Activated T-cell treated with anti-CD3 and anti-CD28 coated beads, Interleukin-2, amount 50 U/mL, for 72 hours (primary cell): ENCODE results near the gene AGAP1. TPM values are rescaled to one million over a fixed set of nuclear protein-coding genes. Genes with fewer than 3 reads are reported as not detected.
A peak's percentile ranks its signal among the peaks of the same experiment; 100 is the strongest.

ENCODE experiments used
- ATAC-seq, 2 donors: fragments of 150-1000 bp; cut with Tn5 transposase; replicated peaks in 1 of 2; 2 replicates each; pipeline ENCODE4 v1.10.0; 2021; ENCODE audit warnings: moderate library complexity in 2 of 2, mild to moderate bottlenecking in 1 of 2
- DNase-seq, 2 donors: peaks; one replicate each; pipeline ENCODE4 v3.0.0; 2021 to 2022; ENCODE audit warnings: mixed read lengths in 1 of 2
- H3K27ac Mint-ChIP-seq: one replicate; pipeline ENCODE4 v1.8.0; 2022; ENCODE audit warnings: mild to moderate bottlenecking, moderate library complexity, mixed read lengths
- H3K27me3 Mint-ChIP-seq: one replicate; pipeline ENCODE4 v1.8.0; 2022; ENCODE audit warnings: low read depth, mixed read lengths
- H3K36me3 Mint-ChIP-seq, 2 donors: one replicate each; pipeline ENCODE4 v1.8.0; 2022; ENCODE audit warnings: mixed read lengths in 2 of 2, mild to moderate bottlenecking in 1 of 2; ENCODE audit not compliant: insufficient read depth in 2 of 2
- H3K4me1 Mint-ChIP-seq: one replicate; pipeline ENCODE4 v1.8.0; 2022; ENCODE audit warnings: low read depth, mixed read lengths
- H3K4me3 Mint-ChIP-seq, 2 donors: one replicate each; pipeline ENCODE4 v1.8.0; 2022; ENCODE audit warnings: mild to moderate bottlenecking in 2 of 2, mixed read lengths in 2 of 2, moderate library complexity in 2 of 2
- H3K9me3 Mint-ChIP-seq, 2 donors: one replicate each; pipeline ENCODE4 v1.8.0; 2022; ENCODE audit warnings: mixed read lengths in 2 of 2
- total RNA-seq, 2 donors: library from RNA; stranded (reverse); gene quantifications; one replicate each; pipeline ENCODE4 v1.2.3, GENCODE V29; 2022

AGAP1 gene
- total RNA-seq, 2 donors from 2014 or later, result 0.74 to 2.9 TPM

DNA sequence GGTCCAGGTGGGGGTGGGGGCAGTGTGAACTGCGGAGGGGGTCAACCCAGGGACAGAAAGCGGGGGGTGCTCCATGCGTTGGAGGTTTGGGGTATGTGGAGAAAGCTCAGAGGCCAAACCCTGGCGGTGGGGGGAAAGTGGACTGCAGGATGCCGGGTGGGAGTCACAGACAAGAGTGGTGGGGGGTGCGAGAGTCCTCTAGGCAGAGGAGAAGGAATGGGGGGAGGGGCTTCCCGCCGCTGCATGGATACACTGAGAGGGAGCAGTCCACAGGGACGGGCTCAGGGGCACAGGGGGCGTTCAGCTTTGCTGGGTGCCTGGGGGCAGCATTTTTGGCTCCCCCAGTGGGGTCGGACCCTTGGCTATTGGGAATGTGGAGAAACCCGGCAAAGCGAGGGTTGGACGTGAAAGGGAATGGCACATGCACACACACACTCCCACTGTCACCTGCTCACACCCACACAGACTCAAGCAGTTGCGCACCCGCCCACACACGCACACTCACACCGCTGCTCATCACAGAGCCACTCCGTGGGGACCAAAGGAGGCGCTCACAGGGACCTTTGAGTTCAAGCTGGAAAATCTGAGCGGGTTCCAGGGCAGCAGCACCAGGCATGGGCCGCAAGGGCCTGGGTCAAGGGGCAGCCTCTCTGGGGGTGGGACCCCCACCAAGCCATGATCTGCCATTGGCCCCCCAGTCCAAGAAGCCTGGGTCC is 666.7 kb downstream of the AGAP1 start:
- Mint-ChIP-seq H3K27me3 (peaks cover 49% of the 10 kb centered on the region), H3K27ac (no peak overlapping the region), H3K4me1 (no peaks in the 10 kb centered on the region), H3K9me3 (no peaks in the 10 kb centered on the region), H3K36me3 (no peaks in the 10 kb centered on the region), H3K4me3 (no peak overlapping the region)
- no peak for ATAC-seq
- DNase-seq, result no peak

DNA sequence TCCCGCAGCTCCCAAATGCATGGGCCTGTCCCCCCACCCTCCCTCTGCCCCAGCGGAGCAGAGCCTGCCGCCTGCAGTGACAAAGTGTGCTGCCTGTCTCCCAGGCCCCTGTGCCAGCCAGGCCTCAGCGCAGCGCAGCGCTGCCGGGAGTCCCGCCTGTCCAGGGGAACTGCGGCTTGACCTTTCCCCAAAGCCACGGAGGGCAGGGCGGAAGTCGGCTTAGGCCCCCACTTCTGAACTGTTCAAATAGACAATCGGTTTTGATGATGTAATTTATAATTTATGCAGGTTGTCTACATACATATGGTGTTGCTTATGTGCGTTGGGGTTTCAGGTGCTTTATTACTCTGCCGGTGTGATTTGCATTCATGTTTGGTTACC is 667.2 kb downstream of the AGAP1 start:
- Mint-ChIP-seq H3K4me3 (no peak overlapping the region), H3K9me3 (no peaks in the 10 kb centered on the region), H3K36me3 (no peaks in the 10 kb centered on the region), H3K4me1 (peaks cover under 1% of the 10 kb centered on the region), H3K27ac (no peak overlapping the region), H3K27me3 (peaks cover 54% of the 10 kb centered on the region)
- ATAC-seq (no peak), DNase-seq (no peak)

DNA sequence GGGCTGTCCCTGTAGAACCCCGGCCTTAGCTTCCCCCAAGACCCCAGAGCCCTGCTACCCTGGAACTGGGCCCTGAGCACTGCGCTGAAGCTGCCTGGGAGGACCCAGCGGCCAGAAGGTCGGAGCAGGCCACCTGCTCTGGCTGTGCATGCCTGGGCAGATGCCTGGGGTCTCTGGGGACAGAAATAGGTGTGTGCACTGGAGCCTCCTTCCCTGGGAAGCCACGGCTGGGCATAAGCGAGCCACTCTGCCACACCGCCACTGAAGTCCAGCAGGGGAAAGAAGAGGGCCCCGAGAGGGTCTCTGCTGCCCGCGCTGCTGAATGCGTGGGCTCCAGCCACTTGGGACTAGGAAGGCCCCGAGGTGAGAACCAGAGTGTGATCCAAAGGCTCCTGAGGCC is 667.7 kb downstream of the AGAP1 start:
- Mint-ChIP-seq H3K27me3 (peaks cover 59% of the 10 kb centered on the region), H3K27ac (no peak overlapping the region), H3K9me3 (no peaks in the 10 kb centered on the region), H3K4me1 (peaks cover 6% of the 10 kb centered on the region), H3K4me3 (no peak overlapping the region), H3K36me3 (no peaks in the 10 kb centered on the region)
- DNase-seq (no peak), ATAC-seq (no peak)

DNA sequence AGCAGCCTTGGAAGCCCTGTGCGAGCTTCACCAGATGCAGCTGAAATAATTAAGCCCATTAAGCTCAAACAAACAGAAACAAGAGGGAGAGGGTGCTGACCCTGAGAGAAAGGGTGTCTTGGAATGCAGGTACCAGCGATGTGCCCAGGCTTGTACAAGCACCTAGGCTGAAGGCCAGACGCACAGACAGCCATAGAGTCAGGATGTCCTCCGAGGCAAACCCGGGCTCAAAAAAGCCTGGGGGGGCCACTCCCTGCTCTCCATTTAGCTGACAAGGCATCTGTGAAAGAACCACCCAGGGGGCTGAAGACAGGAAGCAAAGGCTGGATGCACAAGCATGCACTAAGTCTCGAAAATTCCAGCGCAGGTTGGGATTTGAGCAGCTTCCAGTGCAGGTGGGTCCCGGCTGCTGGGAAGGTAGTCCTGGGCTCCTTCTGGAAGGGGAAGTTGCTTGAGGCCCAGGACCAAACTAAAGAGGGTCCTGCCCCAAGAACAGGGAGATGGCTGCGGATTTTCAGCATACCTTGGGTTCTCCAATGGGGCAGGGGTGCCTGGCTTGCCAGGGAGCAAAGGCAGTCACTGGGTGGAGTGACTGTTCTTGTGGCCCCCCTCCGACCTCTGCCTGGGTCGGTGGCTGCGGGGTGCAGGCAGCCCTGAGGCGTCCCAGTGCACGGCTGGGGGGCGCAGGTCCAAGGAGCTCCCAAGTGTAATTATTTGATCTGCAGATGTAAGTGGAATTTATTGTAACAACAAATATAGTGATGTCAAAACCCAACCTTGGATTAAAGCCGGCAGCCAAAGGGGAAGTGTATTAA is 668.4 kb downstream of the AGAP1 start:
- peaks cover 10% of the 10 kb centered on the region for H3K4me1 Mint-ChIP-seq
- no peak overlapping the region for H3K27ac Mint-ChIP-seq
- no peak for DNase-seq
- ATAC-seq, result no peak
- H3K27me3 Mint-ChIP-seq, result peaks cover 63% of the 10 kb centered on the region
- no peaks in the 10 kb centered on the region for H3K9me3 Mint-ChIP-seq
- peaks cover 0 to 2% of the 10 kb centered on the region in 2 donors for H3K36me3 Mint-ChIP-seq
- no peak overlapping the region for H3K4me3 Mint-ChIP-seq

DNA sequence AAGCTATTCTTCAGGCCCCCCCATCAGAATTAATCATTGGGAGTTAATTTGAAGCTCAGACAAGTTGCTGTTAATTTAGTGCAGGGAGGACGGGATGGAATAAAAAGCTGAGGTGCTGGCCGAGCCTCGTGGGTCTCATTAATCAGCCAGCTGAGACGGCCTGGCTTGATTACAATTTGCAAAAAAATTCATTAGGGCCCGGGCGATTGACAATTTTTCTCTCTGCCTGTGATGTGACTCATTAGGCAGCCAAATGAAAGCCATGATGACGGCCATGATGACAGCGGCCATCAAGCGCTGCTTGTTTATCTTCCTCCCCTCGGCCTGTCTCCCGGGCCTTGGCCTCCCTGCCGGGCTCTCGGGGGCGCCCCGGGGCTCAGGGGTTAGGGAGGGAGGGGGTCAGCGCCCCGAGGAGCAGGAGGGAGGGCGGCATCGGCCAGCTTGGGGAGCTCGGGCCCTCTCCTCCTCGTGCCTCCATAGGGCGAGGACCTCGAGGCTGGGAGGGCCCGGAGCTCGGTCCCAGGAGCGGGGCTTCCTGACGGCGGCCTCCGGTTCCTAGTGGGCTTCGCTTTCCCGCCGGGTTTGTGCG is 669.1 kb downstream of the AGAP1 start:
- peaks cover 0 to 2% of the 10 kb centered on the region in 2 donors for H3K36me3 Mint-ChIP-seq
- DNase-seq (no peak), ATAC-seq (no peak)
- no peak overlapping the region for H3K27ac Mint-ChIP-seq
- H3K4me3 Mint-ChIP-seq, result no peak overlapping the region
- H3K4me1 Mint-ChIP-seq, result peaks cover 10% of the 10 kb centered on the region
- peaks cover 56% of the 10 kb centered on the region for H3K27me3 Mint-ChIP-seq
- no peaks in the 10 kb centered on the region for H3K9me3 Mint-ChIP-seq

DNA sequence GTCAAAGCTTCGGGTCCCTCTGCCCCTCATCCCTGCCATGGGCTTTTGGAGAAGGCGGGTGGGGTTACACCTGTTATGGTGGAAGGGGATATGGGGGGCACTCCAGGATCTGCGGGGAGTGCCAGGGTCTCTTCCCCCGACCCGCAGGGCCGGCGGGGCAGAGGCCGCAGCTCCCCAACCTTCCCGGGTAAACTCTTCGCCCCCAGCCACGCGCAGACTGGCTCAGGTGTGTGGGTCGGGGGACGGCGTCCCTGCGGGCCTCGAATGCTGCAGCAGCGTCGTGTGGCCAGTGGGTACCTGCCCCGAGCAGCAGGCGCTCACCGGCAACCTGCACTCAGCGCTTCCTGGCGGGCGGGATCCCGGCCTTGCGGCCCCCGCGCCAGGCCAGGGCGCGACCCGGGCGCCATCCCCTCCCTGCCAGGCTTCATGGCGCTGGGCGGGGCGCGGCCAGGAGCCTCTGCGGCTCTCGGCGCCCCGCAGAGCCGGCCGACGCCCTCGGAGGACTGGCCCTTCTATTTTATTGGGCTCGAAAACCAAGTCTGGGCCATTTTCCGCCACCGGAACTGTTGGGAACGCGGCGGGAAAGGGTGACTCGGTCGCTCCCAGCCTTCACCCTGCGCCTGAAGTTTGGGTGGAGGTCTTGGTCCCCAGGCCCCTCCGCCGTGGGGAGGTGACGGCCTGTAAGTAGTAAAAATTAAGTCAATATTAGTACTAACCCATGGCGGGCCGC is 669.8 kb downstream of the AGAP1 start:
- no peak overlapping the region for H3K27ac Mint-ChIP-seq
- no peak overlapping the region for H3K4me3 Mint-ChIP-seq
- peaks cover 49% of the 10 kb centered on the region for H3K27me3 Mint-ChIP-seq
- peaks cover 10% of the 10 kb centered on the region for H3K4me1 Mint-ChIP-seq
- DNase-seq, result no peak
- no peaks in the 10 kb centered on the region for H3K9me3 Mint-ChIP-seq
- peaks cover 0 to 2% of the 10 kb centered on the region in 2 donors for H3K36me3 Mint-ChIP-seq
- ATAC-seq, result no peak

DNA sequence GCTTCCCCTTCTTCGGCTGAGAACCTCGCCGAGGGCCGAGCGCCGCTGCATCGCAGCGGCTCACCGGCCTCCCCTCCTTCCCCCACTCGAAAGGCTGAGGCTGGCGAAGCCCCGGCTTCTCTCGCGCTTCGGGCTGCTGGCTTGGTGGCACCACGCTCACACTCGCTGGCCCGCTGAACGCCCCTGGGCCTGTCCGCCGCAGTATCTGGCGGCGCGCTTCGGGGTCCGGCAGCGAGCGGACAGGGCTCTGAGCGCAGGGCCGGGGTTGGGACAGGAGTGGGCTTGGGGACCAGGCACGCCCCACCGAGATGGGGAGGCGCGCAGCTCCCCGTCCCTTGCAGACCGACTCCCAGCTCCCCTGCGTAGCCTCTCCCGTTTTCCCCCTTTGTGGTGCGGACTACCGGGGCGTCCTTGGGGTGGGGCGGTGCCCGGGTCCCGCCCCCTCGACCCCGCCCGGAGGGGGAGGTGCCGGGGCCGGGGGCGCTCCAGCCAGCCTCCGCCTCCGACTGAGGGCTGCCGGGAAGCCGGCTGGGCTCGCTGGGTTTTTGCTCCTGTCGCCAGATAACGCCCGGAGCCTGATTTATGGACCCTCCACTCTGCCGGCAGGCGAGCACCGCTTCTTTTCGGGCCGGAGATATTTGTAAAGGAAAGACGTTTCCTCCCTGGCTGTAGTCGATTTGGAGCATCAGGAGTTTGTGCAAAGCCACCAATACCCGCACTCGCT is 670.5 kb downstream of the AGAP1 start:
- Mint-ChIP-seq H3K27ac (no peak overlapping the region), H3K9me3 (no peaks in the 10 kb centered on the region), H3K36me3 (peaks cover 0 to 2% of the 10 kb centered on the region in 2 donors), H3K4me3 (peak overlapping the region; percentile 32 to 57), H3K27me3 (peaks cover 49% of the 10 kb centered on the region), H3K4me1 (peaks cover 10% of the 10 kb centered on the region)
- no peak for DNase-seq
- ATAC-seq, result no peak

DNA sequence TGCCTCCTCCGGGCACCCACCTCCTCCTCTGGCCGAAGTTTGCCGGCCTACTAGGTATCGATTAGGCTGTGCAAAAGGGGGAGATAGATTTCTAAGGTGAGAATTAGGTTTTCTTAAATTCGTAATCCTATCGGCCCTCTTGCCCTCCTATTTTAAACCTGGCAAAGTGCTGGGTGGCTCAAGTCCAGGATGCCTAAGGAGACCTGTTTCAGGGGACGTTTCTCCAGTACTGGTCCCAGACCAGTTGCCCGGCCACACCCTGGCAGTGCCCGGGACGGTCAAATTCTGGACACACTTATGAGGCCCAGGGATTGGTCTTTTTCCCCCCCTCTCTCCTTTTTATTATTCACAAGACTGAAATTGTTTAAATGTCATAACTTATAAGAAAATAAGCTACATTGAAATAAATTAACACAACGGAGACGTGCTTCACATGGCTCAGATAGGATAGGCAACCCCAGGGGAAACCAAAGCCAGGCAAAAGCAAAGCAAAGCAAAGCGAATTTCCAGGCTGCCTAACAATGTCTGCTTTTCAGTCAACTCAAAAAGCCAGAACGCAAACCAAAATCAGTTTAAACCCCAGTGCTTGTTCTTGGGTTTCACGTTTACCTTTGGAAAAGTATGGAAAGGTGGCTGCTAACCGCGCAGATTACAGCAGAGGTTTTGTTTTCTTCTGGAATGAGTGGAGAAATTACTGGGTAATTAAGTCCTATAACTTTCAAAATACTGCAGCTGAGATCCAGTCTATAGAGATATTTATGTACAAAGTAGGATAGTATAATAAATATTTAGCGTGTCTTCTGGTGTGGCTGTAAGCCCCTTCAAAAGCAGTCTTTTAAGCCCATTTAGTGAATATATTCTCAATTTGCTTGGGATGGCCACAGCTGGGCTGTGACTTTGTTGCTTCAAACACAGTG is 671.3 kb downstream of the AGAP1 start:
- Mint-ChIP-seq H3K4me1 (peaks cover 10% of the 10 kb centered on the region), H3K4me3 (peak overlapping the region; percentile 32 to 57), H3K36me3 (peaks cover 0 to 2% of the 10 kb centered on the region in 2 donors), H3K27ac (peak overlapping the region; percentile 89), H3K27me3 (peaks cover 56% of the 10 kb centered on the region), H3K9me3 (no peaks in the 10 kb centered on the region)
- ATAC-seq (no peak), DNase-seq (no peak)

DNA sequence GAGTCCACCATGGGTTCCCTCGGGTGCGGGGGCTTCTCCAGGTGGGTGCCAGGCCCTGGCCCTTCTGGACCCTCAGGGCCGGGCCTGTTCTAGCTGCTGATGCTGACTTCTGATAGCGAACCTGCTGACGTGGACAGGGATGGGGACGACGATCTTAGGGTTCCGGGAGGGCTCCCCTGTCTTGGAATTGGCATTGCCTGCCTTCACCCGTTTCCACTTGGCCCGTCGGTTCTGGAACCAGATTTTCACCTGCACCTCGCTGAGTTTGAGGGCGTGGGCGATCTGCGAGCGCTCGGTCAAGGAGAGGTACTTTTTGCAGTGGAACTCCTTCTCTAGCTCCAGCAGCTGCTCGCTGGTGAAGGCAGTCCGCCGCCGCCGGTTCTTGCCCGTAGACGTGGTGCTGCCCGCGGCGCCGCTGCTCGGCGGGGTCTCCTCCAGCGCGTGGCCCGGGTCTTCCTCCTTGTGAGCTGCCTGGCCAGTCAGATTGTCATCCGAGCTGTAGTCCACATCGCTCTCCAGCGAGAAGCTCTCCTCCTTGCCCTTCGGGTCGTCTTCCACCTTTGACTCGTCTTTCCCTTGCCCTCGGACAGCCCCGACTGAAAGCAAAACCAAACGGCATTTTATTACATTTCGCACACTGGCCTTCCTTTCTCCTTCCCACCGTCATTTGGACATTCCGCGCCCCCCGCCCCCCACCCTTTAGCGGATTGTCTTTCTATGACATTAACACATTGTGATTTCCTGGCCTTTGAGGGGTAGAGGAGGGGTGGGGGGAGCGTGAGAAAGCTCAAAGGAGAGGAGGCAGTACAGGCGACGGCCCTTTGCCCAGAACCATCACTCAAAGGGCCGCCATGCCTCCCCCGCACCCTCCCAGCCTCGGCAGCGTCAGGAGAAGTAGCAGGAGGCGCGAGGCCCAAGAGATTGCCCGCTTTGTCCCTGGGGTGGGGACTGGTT is 672.3 kb downstream of the AGAP1 start:
- DNase-seq (no peak), ATAC-seq (no peak)
- Mint-ChIP-seq H3K4me1 (peaks cover 10% of the 10 kb centered on the region), H3K4me3 (peak overlapping the region; percentile 61 to 68), H3K9me3 (no peaks in the 10 kb centered on the region), H3K27me3 (peaks cover 63% of the 10 kb centered on the region), H3K36me3 (peaks cover 0 to 2% of the 10 kb centered on the region in 2 donors), H3K27ac (peak overlapping the region; percentile 11)

DNA sequence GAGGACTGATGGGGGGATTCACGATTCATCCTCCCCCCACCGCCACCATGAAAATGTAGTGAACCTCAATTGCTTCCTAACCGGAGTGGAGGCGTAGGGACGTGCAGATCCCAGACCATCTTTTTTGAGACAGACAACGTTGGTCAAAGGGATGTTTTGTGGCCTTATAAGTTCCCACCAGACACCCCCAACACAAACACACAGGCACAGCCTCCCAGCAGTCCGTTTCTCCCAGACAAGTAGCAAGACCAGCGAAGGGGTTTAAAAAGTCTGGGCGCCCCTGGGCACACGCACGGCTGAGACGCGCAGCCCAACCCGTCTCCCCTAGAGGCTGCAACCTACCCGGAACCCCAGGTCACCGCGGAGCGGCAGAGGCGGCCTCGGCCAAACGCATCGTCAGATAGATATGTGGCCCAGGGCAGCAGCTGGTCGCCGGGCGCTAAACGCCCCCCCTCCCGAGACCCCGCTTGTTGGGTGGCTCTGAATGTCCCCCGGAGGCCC is 673.0 kb downstream of the AGAP1 start:
- no peak for DNase-seq
- Mint-ChIP-seq H3K27ac (peak overlapping the region; percentile 54), H3K4me3 (peak overlapping the region; percentile 61 to 68), H3K36me3 (peaks cover 0 to 2% of the 10 kb centered on the region in 2 donors), H3K9me3 (no peaks in the 10 kb centered on the region), H3K4me1 (peaks cover 10% of the 10 kb centered on the region), H3K27me3 (peaks cover 62% of the 10 kb centered on the region)
- no peak for ATAC-seq
